PC-3 (cell line): ENCODE measurements around the gene DCHS2.

Source experiments
- EZH2 ChIP-seq: fragments of 300-600 bp; sonication (generic); IDR thresholded peaks from one replicate; pipeline ENCODE4 v1.6.1; 2017; ENCODE audit warnings: antibody characterized with exemption, mild to moderate bottlenecking, low read length; ENCODE audit not compliant: unreplicated experiment
- TF ChIP-seq, protein P1 (sequence below): fragments of 300-600 bp; sonication (generic); conservative IDR thresholded peaks from 2 replicates; pipeline ENCODE4 v1.5.1; 2017; ENCODE audit warnings: antibody characterized with exemption, low read depth, mild to moderate bottlenecking, low read length

- TF ChIP-seq EZH2, result no peak
- TF ChIP-seq, protein P1, sequence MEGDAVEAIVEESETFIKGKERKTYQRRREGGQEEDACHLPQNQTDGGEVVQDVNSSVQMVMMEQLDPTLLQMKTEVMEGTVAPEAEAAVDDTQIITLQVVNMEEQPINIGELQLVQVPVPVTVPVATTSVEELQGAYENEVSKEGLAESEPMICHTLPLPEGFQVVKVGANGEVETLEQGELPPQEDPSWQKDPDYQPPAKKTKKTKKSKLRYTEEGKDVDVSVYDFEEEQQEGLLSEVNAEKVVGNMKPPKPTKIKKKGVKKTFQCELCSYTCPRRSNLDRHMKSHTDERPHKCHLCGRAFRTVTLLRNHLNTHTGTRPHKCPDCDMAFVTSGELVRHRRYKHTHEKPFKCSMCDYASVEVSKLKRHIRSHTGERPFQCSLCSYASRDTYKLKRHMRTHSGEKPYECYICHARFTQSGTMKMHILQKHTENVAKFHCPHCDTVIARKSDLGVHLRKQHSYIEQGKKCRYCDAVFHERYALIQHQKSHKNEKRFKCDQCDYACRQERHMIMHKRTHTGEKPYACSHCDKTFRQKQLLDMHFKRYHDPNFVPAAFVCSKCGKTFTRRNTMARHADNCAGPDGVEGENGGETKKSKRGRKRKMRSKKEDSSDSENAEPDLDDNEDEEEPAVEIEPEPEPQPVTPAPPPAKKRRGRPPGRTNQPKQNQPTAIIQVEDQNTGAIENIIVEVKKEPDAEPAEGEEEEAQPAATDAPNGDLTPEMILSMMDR, result no peak
Observed at GRCh38 chr4:154465085-154465484, 26.5 kb downstream of the DCHS2 start.
